K562 (cell line): ENCODE measurements around the gene AGRP. TPM values are rescaled to one million over a fixed set of nuclear protein-coding genes. Genes with fewer than 3 reads are reported as not detected.

Source experiments
- ARNT ChIP-seq, 2 experiments: fragments of 450-650 bp; IDR thresholded peaks; 2 replicates each; pipeline ENCODE4 v1.6.1; 2016; ENCODE audit warnings: mild to moderate bottlenecking in 1 of 2
- CBX3 ChIP-seq, 2 experiments: IDR thresholded peaks; 1 replicate in 1 of 2; 2 replicates in 1 of 2; pipeline ENCODE4 v1.6.1; 2012; ENCODE audit warnings: inconsistent platforms in 2 of 2, low read length in 2 of 2, borderline replicate concordance in 1 of 2, control low read depth in 1 of 2
- CREB1 ChIP-seq, 2 experiments: sonication (generic) in 1 of 2; formaldehyde crosslinking in 1 of 2; IDR thresholded peaks; 2 replicates each; pipeline versions ENCODE4 v1.6.1 to v1.8.0; 2012 to 2022; ENCODE audit warnings: inconsistent platforms in 1 of 2, mild to moderate bottlenecking in 1 of 2, missing genetic modification reagents in 1 of 2, moderate library complexity in 1 of 2
- E2F3 ChIP-seq: fragments of 250-450 bp; sonication (Bioruptor Pico); IDR thresholded peaks from 2 replicates; pipeline ENCODE4 v1.4.0; 2020; ENCODE audit warnings: mild to moderate bottlenecking
- KDM1A ChIP-seq, 2 experiments: fragments of 450-650 bp; IDR thresholded peaks; 2 replicates each; pipeline ENCODE4 v1.6.1; 2016; ENCODE audit warnings: mild to moderate bottlenecking in 2 of 2
- KHSRP ChIP-seq: fragments of 450-650 bp; IDR thresholded peaks from 2 replicates; pipeline ENCODE4 v1.6.1; 2017
- KLF1 ChIP-seq: fragments of 450-650 bp; IDR thresholded peaks from 2 replicates; pipeline ENCODE4 v1.6.1; 2016; ENCODE audit warnings: missing genetic modification characterization, missing compliant biosample characterization
- NFIC ChIP-seq: fragments of 450-650 bp; IDR thresholded peaks from 2 replicates; pipeline ENCODE4 v1.6.1; 2017; ENCODE audit warnings: mild to moderate bottlenecking, inconsistent platforms
- NR2C1 ChIP-seq, 2 experiments: fragments of 450-650 bp; IDR thresholded peaks; 2 replicates each; pipeline ENCODE4 v1.6.1; 2017; ENCODE audit warnings: mild to moderate bottlenecking in 2 of 2, antibody characterized with exemption in 1 of 2, inconsistent platforms in 1 of 2, missing compliant biosample characterization in 1 of 2, missing genetic modification characterization in 1 of 2
- PTBP1 ChIP-seq: fragments of 200-400 bp; formaldehyde crosslinking; IDR thresholded peaks from 2 replicates; pipeline ENCODE4 v1.6.1; 2017; ENCODE audit warnings: low read depth, low read length
- RHOXF2B ChIP-seq: fragments of 250-450 bp; sonication (Bioruptor Pico); conservative IDR thresholded peaks from 2 replicates; pipeline ENCODE4 v1.5.1; 2021
- SMARCE1 ChIP-seq: fragments of 450-650 bp; IDR thresholded peaks from 2 replicates; pipeline ENCODE4 v1.7.1; 2016; ENCODE audit warnings: mild to moderate bottlenecking
- TBL1XR1 ChIP-seq, 2 experiments: IDR thresholded peaks; 2 replicates each; pipeline ENCODE4 v1.6.1; 2012; ENCODE audit warnings: improper control_type of control experiment in 2 of 2, low read length in 2 of 2, mild to moderate bottlenecking in 1 of 2
- ZNF174 ChIP-seq: fragments of 250-450 bp; sonication (Bioruptor Pico); IDR thresholded peaks from 2 replicates; pipeline ENCODE4 v1.4.0; 2020; ENCODE audit warnings: mild to moderate bottlenecking
- polyA plus RNA-seq, 8 experiments: library from polyadenylated mRNA; depleted of rRNA in 4 of 8; stranded (reverse) in 5 of 8; unstranded in 3 of 8; fragments of >200 nt; fragmentation: Nextera tagmentation in 2 of 8; fragmentation: Illumina TruSeq in 1 of 8; extraction: Ambion mirVana in 2 of 8; extraction: Trizol in 1 of 8; gene quantifications; 2 replicates each; pipeline versions ENCODE4 v1.2.1 to v1.2.3, GENCODE V29; 2011 to 2014; ENCODE audit warnings: inconsistent platforms in 1 of 8, missing spikeins in 1 of 8
- total RNA-seq, 7 experiments: library from RNA; depleted of rRNA in 6 of 7; stranded (reverse); fragments of >200 nt in 6 of 7; fragmentation: Illumina TruSeq in 2 of 7; extraction: Trizol in 2 of 7; gene quantifications; 2 replicates each; pipeline versions ENCODE4 v1.2.1 to v1.2.3, GENCODE V29; 2011 to 2021; ENCODE audit warnings: low replicate concordance in 1 of 7
- TF ChIP-seq, protein P1 (sequence below), 2 experiments: IDR thresholded peaks in 1 of 2; conservative IDR thresholded peaks in 1 of 2; 2 replicates each; pipeline ENCODE4 v1.6.1; 2016; ENCODE audit warnings: low read depth in 2 of 2, mild to moderate bottlenecking in 1 of 2, missing compliant biosample characterization in 1 of 2, missing genetic modification characterization in 1 of 2, moderate library complexity in 1 of 2
- TF ChIP-seq, protein P2 (sequence below): fragments of 250-450 bp; sonication (Bioruptor Pico); IDR thresholded peaks from 2 replicates; pipeline ENCODE4 v1.4.0; 2020; ENCODE audit warnings: mild to moderate bottlenecking, moderate library complexity, borderline replicate concordance
- TF ChIP-seq, protein P3 (sequence below), 2 experiments: fragments of 450-650 bp; IDR thresholded peaks; 2 replicates each; pipeline ENCODE4 v1.6.1; 2018; ENCODE audit warnings: mild to moderate bottlenecking in 2 of 2, low read depth in 1 of 2; ENCODE audit not compliant: partially characterized antibody in 2 of 2

AGRP gene
- total and polyA plus RNA-seq, 9 of the 15 experiments (the other 6 are each of a cell fraction or from before 2014, with no cell fraction given): not detected

DNA sequence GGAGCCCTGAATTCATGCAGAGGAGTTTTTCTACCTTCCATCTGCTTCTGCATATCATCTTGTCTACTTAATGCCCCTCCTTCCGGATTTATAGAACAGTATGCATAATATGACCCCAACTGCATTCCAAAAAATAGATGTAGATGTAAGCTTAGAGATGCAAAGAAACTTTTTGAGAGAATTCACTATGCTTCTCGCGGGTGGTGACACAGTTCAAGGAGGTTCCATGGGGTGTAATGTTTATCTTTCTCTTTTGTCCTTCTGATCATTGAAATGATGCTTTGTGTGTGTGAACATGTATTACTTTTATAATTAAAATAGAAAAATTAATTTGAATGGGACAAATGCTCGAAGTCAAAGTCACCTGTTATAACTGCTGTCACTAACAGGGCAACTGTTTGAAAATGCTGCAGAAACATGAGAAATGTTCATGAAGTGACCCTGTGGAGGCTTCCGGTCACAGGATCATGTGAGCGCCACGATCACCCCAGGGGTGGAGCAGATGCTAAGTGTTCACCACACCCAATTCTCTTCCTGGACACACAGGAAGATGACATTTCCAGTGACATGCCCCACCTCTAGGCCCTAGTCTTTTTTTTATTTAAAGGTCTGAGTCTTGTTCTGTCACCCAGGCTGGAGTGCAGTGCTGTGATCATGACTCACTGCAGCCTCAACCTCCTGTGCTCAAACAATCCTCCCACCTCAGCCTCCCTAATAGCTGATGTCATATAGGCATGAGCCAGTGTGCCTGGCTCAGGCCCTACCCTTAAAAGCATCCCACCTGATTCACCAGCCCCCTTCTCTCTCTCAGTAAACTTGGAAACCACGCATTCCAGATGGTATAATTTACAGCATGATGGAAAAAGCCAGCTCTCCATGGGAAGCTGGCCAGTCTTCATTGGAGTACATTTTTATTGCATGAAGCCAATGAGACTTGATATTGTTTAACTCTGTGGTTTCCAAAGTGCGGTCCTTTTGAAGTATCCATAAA lies 21.0 kb upstream of the AGRP start (continued):
- TF ChIP-seq, protein P1, sequence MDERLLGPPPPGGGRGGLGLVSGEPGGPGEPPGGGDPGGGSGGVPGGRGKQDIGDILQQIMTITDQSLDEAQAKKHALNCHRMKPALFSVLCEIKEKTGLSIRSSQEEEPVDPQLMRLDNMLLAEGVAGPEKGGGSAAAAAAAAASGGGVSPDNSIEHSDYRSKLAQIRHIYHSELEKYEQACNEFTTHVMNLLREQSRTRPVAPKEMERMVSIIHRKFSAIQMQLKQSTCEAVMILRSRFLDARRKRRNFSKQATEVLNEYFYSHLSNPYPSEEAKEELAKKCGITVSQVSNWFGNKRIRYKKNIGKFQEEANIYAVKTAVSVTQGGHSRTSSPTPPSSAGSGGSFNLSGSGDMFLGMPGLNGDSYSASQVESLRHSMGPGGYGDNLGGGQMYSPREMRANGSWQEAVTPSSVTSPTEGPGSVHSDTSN (CRISPR knock-in tag; IDR thresholded peaks at IDR 0.05; ENCODE audit: low read depth): no peak
- TF ChIP-seq, protein P1 (tag; conservative IDR thresholded peaks at IDR 0.05; ENCODE audit: low read depth): peak; percentile 58
- peak; percentile 40 to 59; a peak in 1 of 4 replicates for TF ChIP-seq ARNT (IDR thresholded peaks at IDR 0.05)
- peak; percentile 67 for TF ChIP-seq KLF1 (tag)
- TF ChIP-seq PTBP1: no peak
- TF ChIP-seq, protein P2, sequence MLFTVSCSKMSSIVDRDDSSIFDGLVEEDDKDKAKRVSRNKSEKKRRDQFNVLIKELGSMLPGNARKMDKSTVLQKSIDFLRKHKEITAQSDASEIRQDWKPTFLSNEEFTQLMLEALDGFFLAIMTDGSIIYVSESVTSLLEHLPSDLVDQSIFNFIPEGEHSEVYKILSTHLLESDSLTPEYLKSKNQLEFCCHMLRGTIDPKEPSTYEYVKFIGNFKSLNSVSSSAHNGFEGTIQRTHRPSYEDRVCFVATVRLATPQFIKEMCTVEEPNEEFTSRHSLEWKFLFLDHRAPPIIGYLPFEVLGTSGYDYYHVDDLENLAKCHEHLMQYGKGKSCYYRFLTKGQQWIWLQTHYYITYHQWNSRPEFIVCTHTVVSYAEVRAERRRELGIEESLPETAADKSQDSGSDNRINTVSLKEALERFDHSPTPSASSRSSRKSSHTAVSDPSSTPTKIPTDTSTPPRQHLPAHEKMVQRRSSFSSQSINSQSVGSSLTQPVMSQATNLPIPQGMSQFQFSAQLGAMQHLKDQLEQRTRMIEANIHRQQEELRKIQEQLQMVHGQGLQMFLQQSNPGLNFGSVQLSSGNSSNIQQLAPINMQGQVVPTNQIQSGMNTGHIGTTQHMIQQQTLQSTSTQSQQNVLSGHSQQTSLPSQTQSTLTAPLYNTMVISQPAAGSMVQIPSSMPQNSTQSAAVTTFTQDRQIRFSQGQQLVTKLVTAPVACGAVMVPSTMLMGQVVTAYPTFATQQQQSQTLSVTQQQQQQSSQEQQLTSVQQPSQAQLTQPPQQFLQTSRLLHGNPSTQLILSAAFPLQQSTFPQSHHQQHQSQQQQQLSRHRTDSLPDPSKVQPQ (CRISPR knock-in tag): no peak
- no peak for TF ChIP-seq CREB1 (IDR thresholded peaks at IDR 0.05)
- TF ChIP-seq CREB1 (CRISPR knock-in tag; IDR thresholded peaks at IDR 0.05): no peak
- TF ChIP-seq NFIC: 0 out of 2 replicates have a peak, but pooled peaks have one; percentile 6
- peak in 1 of 2 experiments; percentile 40; a peak in 1 of 4 replicates for TF ChIP-seq TBL1XR1 (IDR thresholded peaks at IDR 0.05; ENCODE audit: low read length in 2 of 2)
- peak; percentile 32 for TF ChIP-seq NR2C1 (IDR thresholded peaks at IDR 0.05)
- peak; percentile 70 for TF ChIP-seq NR2C1 (tag; IDR thresholded peaks at IDR 0.05)
- TF ChIP-seq E2F3 (CRISPR knock-in tag): no peak
- no peak for TF ChIP-seq RHOXF2B
- TF ChIP-seq SMARCE1: peak; percentile 59
- TF ChIP-seq KHSRP: no peak
- peak; percentile 77 to 93 for TF ChIP-seq KDM1A (IDR thresholded peaks at IDR 0.05)
- peak in 1 of 2 experiments; percentile 68; a peak in 1 of 3 replicates for TF ChIP-seq CBX3 (IDR thresholded peaks at IDR 0.05; ENCODE audit: borderline replicate concordance in 1 of 2, low read length in 2 of 2)
- TF ChIP-seq, protein P3, sequence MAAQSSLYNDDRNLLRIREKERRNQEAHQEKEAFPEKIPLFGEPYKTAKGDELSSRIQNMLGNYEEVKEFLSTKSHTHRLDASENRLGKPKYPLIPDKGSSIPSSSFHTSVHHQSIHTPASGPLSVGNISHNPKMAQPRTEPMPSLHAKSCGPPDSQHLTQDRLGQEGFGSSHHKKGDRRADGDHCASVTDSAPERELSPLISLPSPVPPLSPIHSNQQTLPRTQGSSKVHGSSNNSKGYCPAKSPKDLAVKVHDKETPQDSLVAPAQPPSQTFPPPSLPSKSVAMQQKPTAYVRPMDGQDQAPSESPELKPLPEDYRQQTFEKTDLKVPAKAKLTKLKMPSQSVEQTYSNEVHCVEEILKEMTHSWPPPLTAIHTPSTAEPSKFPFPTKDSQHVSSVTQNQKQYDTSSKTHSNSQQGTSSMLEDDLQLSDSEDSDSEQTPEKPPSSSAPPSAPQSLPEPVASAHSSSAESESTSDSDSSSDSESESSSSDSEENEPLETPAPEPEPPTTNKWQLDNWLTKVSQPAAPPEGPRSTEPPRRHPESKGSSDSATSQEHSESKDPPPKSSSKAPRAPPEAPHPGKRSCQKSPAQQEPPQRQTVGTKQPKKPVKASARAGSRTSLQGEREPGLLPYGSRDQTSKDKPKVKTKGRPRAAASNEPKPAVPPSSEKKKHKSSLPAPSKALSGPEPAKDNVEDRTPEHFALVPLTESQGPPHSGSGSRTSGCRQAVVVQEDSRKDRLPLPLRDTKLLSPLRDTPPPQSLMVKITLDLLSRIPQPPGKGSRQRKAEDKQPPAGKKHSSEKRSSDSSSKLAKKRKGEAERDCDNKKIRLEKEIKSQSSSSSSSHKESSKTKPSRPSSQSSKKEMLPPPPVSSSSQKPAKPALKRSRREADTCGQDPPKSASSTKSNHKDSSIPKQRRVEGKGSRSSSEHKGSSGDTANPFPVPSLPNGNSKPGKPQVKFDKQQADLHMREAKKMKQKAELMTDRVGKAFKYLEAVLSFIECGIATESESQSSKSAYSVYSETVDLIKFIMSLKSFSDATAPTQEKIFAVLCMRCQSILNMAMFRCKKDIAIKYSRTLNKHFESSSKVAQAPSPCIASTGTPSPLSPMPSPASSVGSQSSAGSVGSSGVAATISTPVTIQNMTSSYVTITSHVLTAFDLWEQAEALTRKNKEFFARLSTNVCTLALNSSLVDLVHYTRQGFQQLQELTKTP (IDR thresholded peaks at IDR 0.05; ENCODE audit: low read depth in 1 of 2, partially characterized antibody in 2 of 2): peak; percentile 19 to 47
- TF ChIP-seq ZNF174: no peak
